HG02981 (cell line): ENCODE measurements around the gene TPM1.

Experiments used
- ATAC-seq: cut with Tn5 transposase; IDR thresholded peaks from one replicate; pipeline ENCODE4 v1.9.1; 2021; ENCODE audit warnings: mild to moderate bottlenecking, moderate library complexity; ENCODE audit not compliant: unreplicated experiment

The TPM1 gene

DNA sequence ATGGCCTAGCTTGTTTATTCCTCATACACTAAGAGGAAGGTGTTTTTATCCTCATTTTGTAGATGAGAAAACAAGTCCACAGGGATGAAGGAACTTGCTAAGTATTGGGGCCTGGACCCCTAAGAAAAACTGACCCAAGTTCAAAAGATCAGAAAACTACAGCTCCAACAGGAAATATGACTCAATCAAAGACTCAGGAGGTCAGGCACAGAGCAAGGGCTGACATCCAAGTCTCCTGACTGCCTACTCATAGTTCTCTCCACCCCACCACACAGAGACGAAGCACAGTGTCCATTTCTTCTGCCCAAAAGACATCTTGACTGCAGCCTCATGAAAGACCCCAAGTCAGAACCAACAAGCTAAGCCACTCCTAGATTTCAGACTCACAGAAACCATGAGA is 26.9 kb upstream of the TPM1 start:
- no peak for ATAC-seq

GRCh38 chr15:63016234-63016633 is 26.3 kb upstream of the TPM1 start:
- ATAC-seq, result no peak

DNA sequence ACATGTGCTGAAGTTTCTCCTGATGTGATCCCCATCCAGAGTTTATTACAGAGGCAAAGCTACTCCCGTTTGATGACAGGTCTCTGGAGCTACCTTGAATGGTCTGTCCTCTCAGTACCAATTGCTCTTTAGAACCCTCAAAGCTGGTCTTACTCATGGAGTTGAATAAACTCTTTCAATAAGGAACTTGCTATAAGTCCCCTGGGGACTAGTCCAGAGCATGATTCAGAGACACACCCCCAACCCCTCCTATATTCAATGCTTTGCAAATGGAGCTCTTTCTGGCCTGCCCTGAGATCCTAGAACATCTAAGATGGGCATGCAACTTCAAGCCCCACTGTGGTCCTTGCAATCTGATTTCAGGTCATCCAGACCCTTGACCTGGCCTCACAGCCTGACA is 23.9 kb upstream of the TPM1 start:
- ATAC-seq, result no peak

DNA sequence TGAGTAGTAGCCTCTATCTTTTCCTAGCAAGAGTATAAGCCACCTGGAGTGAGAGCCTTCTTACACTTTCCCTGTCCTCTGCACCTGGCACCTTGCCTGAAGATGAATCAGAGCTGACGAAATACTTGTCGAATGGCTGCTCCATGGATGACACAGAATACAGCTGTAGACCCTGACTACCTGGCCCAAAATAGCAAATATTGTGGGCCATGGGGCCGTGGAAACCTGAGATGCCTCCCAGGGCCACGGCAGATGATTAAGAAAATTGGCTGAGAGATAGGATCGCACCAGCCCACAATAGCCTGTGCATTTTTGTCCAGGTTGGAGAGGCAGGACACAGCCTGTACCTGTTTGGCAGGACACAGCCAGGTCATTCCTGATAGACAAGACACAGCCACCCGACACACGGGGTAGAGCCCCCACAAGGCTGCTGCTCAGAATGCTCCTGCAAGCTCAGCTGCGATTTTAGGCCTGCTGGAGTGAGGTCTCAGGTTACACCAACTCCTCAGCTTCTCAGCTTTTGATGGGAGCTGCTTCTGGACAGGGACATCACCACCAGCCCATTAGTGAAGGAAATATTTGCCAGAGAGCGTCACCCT is 22.9 kb upstream of the TPM1 start:
- no peak for ATAC-seq

- no peak for ATAC-seq
Observed at GRCh38 chr15:63020128-63020527, 22.4 kb upstream of the TPM1 start.

DNA sequence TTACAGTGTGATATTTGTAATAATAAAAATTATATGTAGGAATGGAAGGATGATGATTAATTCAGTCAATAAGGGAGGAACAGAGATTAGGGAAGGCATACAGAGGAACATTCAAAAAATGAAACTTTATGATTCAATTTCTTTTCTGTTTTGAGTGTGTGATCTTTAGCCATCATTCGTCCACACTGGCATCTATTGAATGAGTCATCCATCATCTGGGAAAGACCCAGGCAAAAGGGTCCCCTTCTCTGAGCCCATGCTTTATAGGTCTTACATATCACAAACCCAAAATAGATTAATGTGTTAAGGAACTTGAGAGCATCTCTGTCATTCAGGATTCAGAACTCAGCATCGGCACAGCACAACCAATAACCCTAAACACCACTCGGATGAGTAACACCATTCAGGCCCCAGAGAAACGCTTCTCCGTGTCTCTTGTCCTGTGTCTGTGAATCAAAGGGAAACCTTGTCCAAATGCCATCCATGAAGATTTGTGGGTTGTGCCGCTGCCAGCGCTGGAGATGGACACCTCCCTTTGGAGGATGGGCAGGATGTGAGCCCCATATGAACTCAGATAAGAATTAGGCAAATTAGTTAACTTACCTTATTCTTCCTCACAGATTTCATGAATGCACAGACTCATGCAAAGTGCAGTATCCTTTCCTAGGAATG is 21.7 kb upstream of the TPM1 start:
- no peak for ATAC-seq

DNA sequence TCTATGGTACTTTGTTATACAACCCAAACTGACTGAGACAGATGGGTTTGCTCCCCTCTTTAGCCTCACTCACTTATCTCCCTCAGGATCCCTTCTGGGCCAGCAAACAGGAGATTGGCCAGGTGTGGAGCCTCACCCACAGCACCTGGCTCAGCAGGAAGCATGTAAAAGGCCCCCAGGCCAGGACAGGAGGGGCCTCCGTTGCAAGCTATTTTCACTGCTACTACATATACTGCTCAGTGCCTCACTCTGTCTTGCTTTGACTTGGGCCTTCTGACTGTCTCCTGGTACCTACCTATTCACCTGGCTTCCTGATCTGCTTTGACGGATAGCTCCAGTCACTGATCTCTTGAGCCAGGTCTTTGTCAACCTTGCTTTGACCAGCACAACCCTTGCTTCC is 20.4 kb upstream of the TPM1 start:
- ATAC-seq, result no peak

DNA sequence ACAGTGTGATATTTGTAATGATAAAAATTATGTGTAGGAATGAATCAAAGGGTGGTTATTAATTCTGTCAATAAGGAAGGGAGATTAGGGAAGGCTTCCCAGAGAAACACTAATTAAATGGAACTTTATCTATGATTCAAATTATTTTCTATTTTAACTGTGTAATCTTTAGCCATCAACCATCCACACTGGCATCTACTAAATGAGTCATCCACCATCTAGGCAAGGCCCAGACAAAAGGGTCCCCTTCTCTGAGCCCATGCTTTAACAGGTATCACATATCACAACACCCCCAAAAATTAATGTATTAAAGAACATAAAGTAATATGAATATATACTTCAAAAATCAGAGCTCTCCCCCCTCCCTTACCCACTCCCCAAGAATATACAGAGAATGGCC is 19.9 kb upstream of the TPM1 start:
- no peak for ATAC-seq

DNA sequence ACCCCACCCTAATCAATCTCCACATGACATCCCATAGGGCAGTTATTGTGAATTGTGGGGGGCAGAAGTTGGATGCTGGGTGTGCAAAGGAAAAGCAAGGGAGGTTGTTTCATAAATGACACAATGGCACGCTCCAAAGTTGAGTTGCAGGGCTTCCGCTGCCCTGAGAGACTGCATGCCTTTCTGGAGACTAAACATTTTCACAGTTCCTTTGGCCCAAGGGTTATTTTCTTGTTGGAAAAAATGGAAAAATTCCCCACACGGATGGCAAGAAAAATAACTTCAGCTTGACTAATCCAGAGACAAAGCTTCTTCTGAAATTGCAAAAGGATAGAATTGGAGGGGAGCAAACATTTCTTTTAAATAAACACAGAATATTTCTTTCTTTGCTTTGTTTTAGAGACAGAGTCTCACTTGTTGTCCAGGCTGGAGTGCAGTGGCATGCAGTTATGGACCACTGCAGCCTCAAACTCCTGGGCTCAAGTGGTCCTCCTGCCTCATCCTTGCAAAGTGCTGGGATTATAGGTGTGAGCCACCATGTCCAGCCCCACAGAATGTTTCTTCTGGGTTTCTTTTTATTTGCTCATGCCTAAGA is 19.1 kb upstream of the TPM1 start:
- ATAC-seq, result no peak

GRCh38 chr15:63025460-63025859 is 17.1 kb upstream of the TPM1 start:
- no peak for ATAC-seq

DNA sequence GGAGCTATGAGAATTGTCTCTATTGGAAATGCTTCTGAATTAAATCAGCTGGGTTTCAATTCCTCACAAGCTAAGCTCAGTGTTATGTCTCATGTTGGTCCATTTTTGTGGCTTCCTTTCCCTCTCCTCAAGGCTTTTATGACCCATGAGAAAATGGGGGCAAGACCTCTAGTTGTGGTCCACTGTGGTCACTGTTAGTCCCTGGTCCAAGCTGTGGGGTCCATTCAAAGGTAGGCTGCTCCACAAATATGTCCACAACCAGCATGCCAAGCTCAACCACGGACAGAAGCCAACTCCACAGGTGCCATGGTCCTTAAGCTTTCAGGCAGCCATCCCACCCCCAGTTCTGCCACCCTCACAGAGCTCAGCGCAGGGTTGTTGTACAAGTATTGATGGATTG is 14.9 kb upstream of the TPM1 start:
- ATAC-seq, result no peak

DNA sequence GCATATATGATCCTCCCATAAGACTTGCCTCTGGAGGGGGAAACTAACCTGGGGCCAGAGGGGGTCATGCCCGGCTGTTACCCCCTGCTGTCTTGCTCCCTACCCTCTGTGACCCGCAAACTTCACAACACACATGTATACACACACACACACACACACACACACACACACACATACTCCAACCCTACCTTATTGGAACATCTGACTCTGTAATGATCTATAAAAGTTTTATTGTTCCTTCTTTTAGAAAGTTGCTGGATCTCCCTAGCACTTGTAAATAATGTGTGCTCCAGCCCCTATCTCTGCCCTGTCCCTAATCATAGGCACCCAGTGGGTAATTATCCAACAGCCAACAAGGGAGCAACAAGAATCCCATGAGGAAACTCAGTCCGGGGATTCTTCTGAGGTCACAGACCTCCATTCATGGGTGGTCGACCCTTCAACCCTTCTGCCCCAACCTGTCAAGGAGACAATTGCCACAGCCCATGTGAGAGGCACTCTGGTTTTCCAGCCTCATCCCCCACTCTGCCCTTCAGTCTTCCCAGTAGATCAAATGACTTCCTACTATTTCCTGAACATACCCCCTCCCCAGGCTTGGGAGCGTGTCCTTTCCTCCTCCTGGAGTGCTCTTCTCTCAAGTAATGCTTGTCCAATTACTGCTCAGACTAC is 14.0 kb upstream of the TPM1 start:
- ATAC-seq, result no peak

- no peak for ATAC-seq
Observed at GRCh38 chr15:63029676-63030075, 12.9 kb upstream of the TPM1 start.

DNA sequence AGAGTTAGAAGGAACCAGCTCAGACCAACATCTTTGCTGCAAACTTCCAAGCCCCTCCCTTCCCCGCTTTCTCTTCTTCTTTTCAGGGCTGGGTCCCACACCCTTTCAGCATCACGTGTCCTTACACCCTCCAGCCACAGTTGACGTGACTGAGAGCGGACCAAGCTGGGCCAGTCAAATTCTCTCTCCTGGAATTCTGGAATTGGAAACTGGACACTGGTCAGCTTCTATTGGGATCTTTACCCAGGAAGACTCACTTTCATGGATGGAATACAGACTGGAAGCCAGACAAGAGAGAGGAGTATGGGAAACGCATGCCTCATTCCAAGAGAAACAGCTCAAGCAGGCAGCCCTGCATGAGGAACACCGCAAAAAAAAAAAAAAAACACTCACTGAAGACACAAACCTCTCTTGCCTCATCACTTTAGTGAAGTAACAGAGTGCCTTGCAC is 12.4 kb upstream of the TPM1 start:
- no peak for ATAC-seq

GRCh38 chr15:63034578-63034977 is 8.0 kb upstream of the TPM1 start:
- no peak for ATAC-seq

GRCh38 chr15:63035253-63035652 is 7.3 kb upstream of the TPM1 start:
- ATAC-seq, result no peak

- no peak for ATAC-seq
Observed at GRCh38 chr15:63035977-63036376, 6.6 kb upstream of the TPM1 start.

GRCh38 chr15:63037976-63038720 is 4.4 kb upstream of the TPM1 start:
- no peak for ATAC-seq

DNA sequence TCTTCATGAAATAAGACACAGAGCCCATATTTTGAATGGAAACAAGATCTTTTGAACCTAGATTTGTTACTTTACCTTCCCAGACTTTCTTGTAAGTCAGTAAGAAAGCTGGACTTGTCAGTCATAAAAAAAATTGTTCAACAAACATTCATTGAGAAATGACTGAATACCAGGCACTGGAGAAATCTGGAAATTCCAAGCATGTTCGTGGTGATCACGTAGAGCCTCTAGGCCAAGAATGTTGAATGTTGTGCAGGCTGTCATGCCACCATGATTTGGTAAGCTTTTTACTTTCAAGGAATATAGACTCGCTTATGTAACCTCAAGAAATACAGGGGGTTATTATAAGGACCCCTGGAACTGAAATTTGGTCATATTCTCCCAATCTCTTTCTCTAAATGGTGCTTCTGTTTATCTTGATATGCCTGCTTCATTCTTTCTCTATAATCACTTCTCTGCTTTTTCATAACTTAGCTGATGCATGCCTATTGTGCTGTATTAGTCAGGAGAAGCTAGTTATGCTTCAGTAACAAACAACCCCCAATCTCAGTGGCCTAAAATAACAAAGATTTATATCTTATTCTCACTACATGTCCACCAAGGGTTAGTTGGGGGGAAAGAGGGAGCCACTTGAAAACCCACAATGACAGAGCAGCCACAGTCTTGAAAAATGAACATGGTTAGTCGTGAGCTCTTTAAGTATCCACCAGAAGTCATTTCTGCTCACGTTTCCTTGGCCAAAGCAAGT is 3.4 kb upstream of the TPM1 start:
- no peak for ATAC-seq

- no peak for ATAC-seq
Observed at GRCh38 chr15:63039811-63040210, 2.7 kb upstream of the TPM1 start.

DNA sequence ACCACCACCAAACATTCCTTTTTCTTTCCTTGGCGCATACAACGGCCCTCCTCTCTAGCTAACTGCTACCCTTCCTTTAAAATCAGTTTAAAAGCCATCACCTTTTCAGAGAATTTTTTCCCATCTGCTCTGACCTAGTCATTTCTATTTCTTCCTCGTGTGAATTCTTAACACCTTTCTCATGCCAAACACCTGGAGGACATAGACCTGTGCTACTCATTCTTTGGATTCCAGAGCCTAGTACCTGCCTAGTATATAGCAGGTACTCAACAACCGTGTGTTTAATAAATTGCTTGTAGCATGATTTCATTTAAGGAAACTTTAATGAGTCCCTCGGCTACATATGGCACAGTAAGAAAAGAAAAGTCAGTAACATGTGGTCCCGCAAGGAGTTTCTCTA is 2.0 kb upstream of the TPM1 start:
- no peak for ATAC-seq
